Naive thymus-derived CD8-positive, alpha-beta T cell (primary cell): ENCODE measurements around the gene MAP2K5. TPM values are rescaled to one million over a fixed set of nuclear protein-coding genes. Genes with fewer than 3 reads are reported as not detected.

Source experiments
- ATAC-seq, 2 donors: fragments of 150-1000 bp; cut with Tn5 transposase in 1 of 2; sonication (Bioruptor Pico), chemical (Tn5 transposase) in 1 of 2; 1 replicate in 1 of 2; 2 replicates in 1 of 2; pipeline ENCODE4 v1.10.0; 2021; ENCODE audit warnings: mild to moderate bottlenecking in 2 of 2, moderate library complexity in 2 of 2
- POLR2A ChIA-PET: fragments of 350-600 bp; sonication (Branson Sonifier 250); formaldehyde crosslinking; loops from one replicate; lab custom pipeline; 2021; ENCODE audit warnings: antibody characterized with exemption; lab: Charles Lee
- DNase-seq, 10 donors: peaks; one replicate each; pipeline versions ENCODE4 v3.0.0 to v3.0.0-alpha.2; 2020 to 2022
- H3K27ac Mint-ChIP-seq, 10 donors: one replicate each; pipeline ENCODE4 v1.8.0; 2020 to 2022; ENCODE audit warnings: mild to moderate bottlenecking in 10 of 10, mixed read lengths in 10 of 10, moderate library complexity in 4 of 10, inconsistent platforms in 1 of 10
- H3K27me3 Mint-ChIP-seq, 5 donors: one replicate each; pipeline ENCODE4 v1.8.0; 2021 to 2022; ENCODE audit warnings: mixed read lengths in 5 of 5
- H3K36me3 Mint-ChIP-seq, 3 donors: one replicate each; pipeline ENCODE4 v1.8.0; 2020 to 2022; ENCODE audit warnings: mixed read lengths in 3 of 3, mild to moderate bottlenecking in 2 of 3, inconsistent platforms in 1 of 3
- H3K4me1 Mint-ChIP-seq, 4 donors: one replicate each; pipeline ENCODE4 v1.8.0; 2021 to 2022; ENCODE audit warnings: mixed read lengths in 4 of 4
- H3K4me3 Mint-ChIP-seq, 10 donors: one replicate each; pipeline ENCODE4 v1.8.0; 2020 to 2022; ENCODE audit warnings: mild to moderate bottlenecking in 10 of 10, mixed read lengths in 10 of 10, moderate library complexity in 6 of 10, inconsistent platforms in 1 of 10
- H3K9me3 Mint-ChIP-seq, 9 donors: one replicate each; pipeline ENCODE4 v1.8.0; 2020 to 2022; ENCODE audit warnings: mixed read lengths in 9 of 9, mild to moderate bottlenecking in 3 of 9, inconsistent platforms in 1 of 9, moderate library complexity in 1 of 9
- polyA plus RNA-seq, 3 donors: library from polyadenylated mRNA; unstranded; fragments of 300-500 nt; fragmentation: Illumina TruSeq; gene quantifications; one replicate each; pipeline ENCODE4 v1.2.3, GENCODE V29; 2021
- total RNA-seq, 8 experiments: library from RNA in 2 of 8; stranded (reverse) in 2 of 8; gene quantifications; one replicate each; pipeline ENCODE4 v1.2.3 and lab custom pipeline; 2021 to 2026

The MAP2K5 gene
- total and polyA plus RNA-seq, 5 experiments from 2014 or later = 17.8 to 37.6 (median 22.5) TPM

DNA sequence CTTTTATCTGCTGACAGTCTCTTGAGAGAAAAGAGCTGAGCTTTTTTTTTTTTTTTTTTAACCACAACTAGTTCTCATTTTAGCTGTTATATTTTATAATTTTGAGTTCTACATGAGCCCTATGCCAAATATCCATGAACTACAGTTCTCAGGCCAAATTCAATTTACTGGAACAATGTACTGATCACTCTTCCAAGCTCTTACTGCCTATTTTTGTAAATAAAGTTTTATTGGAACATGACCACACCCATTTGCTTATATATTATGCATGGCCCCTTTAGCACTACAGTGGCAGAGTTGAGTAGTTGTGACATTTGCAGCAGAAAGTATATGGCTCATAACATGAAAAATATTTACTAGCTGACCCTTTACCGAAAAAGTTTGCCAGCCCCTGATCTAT, 153.6 kb downstream of the MAP2K5 start:
- POLR2A ChIA-PET = no interaction called here
- DNase-seq = no peak
- Mint-ChIP-seq H3K36me3 (peaks cover 25 to 50% (median 37%) of the 10 kb centered on the region in 3 donors), H3K27me3 (no peaks in the 10 kb centered on the region), H3K4me1 (peaks cover 0 to 2% (median 0%) of the 10 kb centered on the region in 4 donors), H3K9me3 (peaks cover 0 to 2% (median 0%) of the 10 kb centered on the region in 9 donors), H3K27ac (no peak overlapping the region), H3K4me3 (no peak overlapping the region)
- ATAC-seq = no peak

DNA sequence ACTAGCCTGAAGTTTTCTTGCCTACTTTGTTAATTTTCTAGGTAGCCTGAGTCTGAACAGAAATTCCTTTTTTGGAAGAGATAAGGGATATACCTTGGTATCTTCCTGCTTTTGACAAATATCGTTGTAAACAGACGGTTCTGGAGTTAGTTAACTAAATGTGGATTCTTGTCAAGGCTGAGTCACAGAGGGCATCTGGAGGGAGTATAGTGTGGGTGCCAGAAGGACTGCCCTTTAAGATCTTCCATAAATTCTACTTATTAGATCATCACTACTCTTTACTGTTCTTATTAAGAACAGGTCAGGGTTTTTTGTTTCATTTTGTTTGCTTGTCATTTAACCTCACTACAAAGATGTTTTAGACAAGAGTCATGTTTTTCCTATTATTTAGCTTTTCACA, 157.5 kb downstream of the MAP2K5 start:
- Mint-ChIP-seq H3K4me3 (no peak overlapping the region), H3K27ac (peak overlapping the region in 1 of 10 donors; percentile 25), H3K27me3 (no peaks in the 10 kb centered on the region), H3K36me3 (peaks cover 7 to 37% (median 19%) of the 10 kb centered on the region in 3 donors), H3K9me3 (no peaks in the 10 kb centered on the region), H3K4me1 (peaks cover 0 to 2% (median 1%) of the 10 kb centered on the region in 4 donors)
- ATAC-seq = no peak
- DNase-seq = no peak
- POLR2A ChIA-PET = no interaction called here

DNA sequence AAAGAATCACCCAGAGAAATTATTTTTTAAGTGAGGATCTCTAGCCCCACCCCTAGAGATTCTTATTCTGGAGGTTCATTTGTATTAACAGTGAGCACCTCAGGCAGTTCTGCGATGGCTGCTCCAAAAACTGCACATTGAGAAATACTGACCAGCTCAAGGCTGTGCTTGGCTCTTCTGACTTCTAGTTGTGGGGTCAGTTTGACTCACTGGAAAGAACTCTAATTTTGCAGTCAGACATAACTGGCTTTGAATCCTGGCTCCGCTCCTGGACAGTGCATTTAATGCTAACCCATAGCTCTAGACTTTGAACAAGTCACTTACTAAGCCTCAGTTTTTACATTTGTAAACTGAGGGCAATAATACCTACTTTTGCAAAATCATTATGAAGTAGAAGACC, 159.2 kb downstream of the MAP2K5 start:
- POLR2A ChIA-PET = no interaction called here

DNA sequence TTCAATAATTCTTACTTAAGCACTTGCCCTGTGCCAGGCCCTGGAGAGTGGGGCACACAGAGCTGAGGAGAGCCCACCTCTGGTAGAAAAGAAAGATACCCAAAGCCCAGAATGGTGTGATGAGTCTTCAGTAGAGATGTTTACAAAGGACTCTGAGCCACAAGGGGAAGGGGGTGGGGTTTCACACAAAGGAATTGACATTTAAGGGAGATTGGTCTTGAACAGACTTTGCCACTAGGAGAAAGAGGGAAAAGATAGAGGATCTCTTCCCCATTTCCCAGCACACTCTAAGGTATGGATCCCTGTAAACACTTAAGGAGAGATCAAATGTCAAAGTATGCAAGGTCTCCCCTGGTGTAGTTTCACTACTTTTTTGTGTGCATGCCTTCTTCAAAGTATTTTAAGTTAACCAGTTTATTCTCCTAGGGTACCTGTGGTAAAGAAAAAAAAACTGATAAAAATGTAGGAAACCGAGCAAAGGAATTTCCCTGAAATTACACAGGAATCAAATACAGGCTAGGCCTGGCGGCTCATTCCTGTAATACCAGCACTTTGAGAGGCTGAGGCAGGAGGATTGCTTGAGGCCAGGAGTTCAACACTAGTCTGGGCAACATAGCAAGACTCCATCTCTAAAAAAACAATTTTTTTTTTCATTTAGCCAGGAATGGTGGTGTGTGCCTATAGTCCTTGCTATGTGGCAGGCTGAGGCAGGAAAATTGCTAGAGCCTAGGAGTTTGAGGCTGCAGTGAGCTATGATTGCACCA, 165.2 kb downstream of the MAP2K5 start:
- Mint-ChIP-seq H3K36me3 (peaks cover 10 to 47% (median 35%) of the 10 kb centered on the region in 3 donors), H3K27me3 (no peaks in the 10 kb centered on the region), H3K4me3 (no peak overlapping the region), H3K27ac (peak overlapping the region in 3 of 10 donors; percentile 21 to 45 (median 38)), H3K9me3 (no peaks in the 10 kb centered on the region), H3K4me1 (peaks cover 14 to 29% (median 20%) of the 10 kb centered on the region in 4 donors)
- no peak for ATAC-seq
- POLR2A ChIA-PET = no interaction called here
- DNase-seq = no peak

More for the DNA sequence above, 159.2 kb downstream of the MAP2K5 start:
- ATAC-seq (no peak), DNase-seq (no peak)
- H3K4me3 Mint-ChIP-seq = no peak overlapping the region
- H3K36me3 Mint-ChIP-seq = peaks cover 12 to 43% (median 28%) of the 10 kb centered on the region in 3 donors
- no peak overlapping the region for H3K27ac Mint-ChIP-seq
- no peaks in the 10 kb centered on the region for H3K9me3 Mint-ChIP-seq
- H3K27me3 Mint-ChIP-seq = no peaks in the 10 kb centered on the region
- peaks cover 7 to 19% (median 13%) of the 10 kb centered on the region in 4 donors for H3K4me1 Mint-ChIP-seq

DNA sequence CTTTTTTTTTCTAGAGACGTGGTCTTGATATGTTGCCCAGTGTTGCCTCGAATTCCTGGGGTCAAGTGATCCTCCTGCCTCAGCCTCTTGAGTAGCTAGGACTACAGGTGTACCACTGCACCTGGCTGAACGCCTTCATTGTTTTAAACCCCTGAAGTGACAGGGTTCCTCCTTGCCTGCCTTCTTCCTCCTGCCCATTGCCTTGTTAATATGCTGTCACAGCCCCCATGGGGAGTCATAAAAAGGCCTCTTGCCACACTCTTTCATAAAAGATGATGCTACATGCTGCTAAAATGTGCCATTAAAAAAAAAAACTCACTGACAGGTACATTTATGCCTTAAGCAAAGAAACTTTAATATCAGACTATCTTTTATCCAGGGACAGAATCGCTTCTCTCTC, 166.0 kb downstream of the MAP2K5 start:
- H3K9me3 Mint-ChIP-seq = no peaks in the 10 kb centered on the region
- H3K4me1 Mint-ChIP-seq = peaks cover 14 to 29% (median 20%) of the 10 kb centered on the region in 4 donors
- ATAC-seq (no peak), DNase-seq (no peak)
- H3K27me3 Mint-ChIP-seq = no peaks in the 10 kb centered on the region
- H3K4me3 Mint-ChIP-seq = no peak overlapping the region
- H3K27ac Mint-ChIP-seq = no peak overlapping the region
- POLR2A ChIA-PET = no interaction called here
- peaks cover 10 to 43% (median 35%) of the 10 kb centered on the region in 3 donors for H3K36me3 Mint-ChIP-seq

DNA sequence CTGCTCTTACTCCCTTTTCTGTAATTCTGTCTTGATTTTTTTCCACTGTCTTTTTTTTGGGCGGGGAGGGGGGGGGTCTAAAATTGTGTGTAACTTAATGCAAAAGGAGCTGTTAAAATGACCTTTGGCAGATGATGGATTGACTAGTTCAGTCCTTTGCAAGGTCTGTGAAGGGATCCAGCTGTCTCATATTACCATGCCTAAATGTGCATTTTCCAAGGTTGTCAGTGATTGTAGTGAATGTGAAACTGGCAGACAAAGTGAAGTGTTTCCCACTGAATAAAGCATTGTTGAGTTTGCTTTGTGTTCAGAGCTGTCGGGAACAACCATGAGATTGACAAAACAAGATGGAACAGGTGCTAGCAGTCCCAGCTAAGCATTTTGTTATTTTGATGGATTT, 172.7 kb downstream of the MAP2K5 start:
- H3K4me1 Mint-ChIP-seq = peaks cover 1 to 8% (median 5%) of the 10 kb centered on the region in 4 donors
- peak overlapping the region in 1 of 10 donors; percentile 11 for H3K27ac Mint-ChIP-seq
- no peak overlapping the region for H3K4me3 Mint-ChIP-seq
- ATAC-seq (no peak), DNase-seq (no peak)
- no peaks in the 10 kb centered on the region for H3K9me3 Mint-ChIP-seq
- H3K27me3 Mint-ChIP-seq = no peaks in the 10 kb centered on the region
- peaks cover 5 to 19% (median 17%) of the 10 kb centered on the region in 3 donors for H3K36me3 Mint-ChIP-seq
- POLR2A ChIA-PET = no interaction called here

DNA sequence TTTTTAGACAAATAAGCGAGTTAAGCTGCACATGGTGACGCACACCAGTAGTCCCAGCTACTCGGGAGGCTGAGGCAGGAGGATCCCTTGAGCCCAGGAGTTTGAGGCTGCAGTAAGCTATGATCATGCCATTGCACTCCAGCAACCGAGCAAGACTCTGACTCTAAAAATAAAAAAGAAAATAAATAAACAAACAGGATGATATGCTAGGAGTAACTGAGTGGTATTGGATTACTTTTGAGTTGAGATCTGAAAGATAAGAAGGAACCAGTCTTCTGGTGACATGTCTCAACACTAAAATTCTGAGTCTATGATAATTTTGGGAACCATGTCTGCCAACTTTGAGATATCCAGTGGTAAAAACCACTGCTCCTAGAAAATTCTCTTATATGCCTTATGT, 173.7 kb downstream of the MAP2K5 start:
- POLR2A ChIA-PET = no interaction called here
- no peak for DNase-seq
- no peak overlapping the region for H3K4me3 Mint-ChIP-seq
- no peak for ATAC-seq
- peaks cover 0 to 16% (median 12%) of the 10 kb centered on the region in 3 donors for H3K36me3 Mint-ChIP-seq
- no peaks in the 10 kb centered on the region for H3K9me3 Mint-ChIP-seq
- peak overlapping the region in 1 of 10 donors; percentile 21 for H3K27ac Mint-ChIP-seq
- H3K4me1 Mint-ChIP-seq = peaks cover 7 to 13% (median 10%) of the 10 kb centered on the region in 4 donors
- no peaks in the 10 kb centered on the region for H3K27me3 Mint-ChIP-seq

DNA sequence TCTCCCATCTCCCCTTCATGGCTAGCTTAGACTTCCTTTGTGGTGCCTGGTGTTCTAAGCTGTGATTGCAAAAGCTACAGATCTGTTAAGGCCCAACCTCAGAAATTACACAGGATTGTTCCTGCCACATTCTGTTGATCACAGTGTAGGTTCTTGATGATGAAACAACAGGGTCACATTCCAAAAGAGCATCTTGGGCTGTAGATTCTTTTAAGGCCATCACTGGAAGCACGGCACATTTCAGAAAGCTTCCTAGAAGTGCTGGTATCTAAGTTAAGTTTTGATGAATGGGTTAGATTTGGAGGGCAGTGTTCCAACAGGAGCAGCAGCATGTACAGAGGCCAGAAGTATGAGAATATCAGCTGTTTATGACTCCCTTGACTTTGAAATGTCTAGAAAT, 175.3 kb downstream of the MAP2K5 start:
- H3K9me3 Mint-ChIP-seq = no peaks in the 10 kb centered on the region
- H3K36me3 Mint-ChIP-seq = peaks cover 0 to 13% (median 6%) of the 10 kb centered on the region in 3 donors
- no peak overlapping the region for H3K27ac Mint-ChIP-seq
- POLR2A ChIA-PET = no interaction called here
- DNase-seq (no peak), ATAC-seq (no peak)
- H3K4me1 Mint-ChIP-seq = peaks cover 7 to 14% (median 10%) of the 10 kb centered on the region in 4 donors
- H3K27me3 Mint-ChIP-seq = no peaks in the 10 kb centered on the region
- no peak overlapping the region for H3K4me3 Mint-ChIP-seq

DNA sequence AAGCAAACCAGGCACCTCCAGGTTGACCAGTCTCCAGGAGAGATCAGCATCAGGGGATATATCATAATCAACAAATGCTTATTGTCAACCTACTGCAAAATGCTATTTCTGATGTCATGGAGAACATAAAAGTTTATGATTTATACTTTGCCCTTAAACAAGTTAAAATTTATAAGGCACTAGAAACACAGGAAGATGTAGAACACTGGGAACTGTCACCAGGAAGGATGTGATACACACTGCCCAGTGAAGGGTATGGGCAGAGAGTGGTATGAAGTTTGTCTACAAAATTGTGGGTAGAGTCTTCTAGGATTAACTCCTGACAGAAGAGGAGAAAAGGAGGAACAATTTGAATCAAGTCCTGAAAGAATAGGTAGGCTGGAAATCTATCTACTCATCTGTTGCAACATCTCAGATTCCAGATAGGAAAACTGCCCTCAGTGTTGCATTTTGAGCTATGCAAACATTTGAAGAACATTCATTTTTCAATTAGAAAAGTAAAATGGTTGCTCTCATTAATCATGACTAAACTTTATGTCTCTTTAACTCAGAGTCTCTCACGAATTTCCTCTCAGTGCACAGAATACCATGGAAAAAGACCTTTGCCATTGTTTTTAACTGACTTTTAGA, 176.9 kb downstream of the MAP2K5 start:
- peaks cover 0 to 12% (median 6%) of the 10 kb centered on the region in 3 donors for H3K36me3 Mint-ChIP-seq
- H3K9me3 Mint-ChIP-seq = no peaks in the 10 kb centered on the region
- no peak overlapping the region for H3K27ac Mint-ChIP-seq
- POLR2A ChIA-PET = no interaction called here
- H3K4me1 Mint-ChIP-seq = peaks cover 8 to 16% (median 12%) of the 10 kb centered on the region in 4 donors
- DNase-seq (no peak), ATAC-seq (no peak)
- H3K4me3 Mint-ChIP-seq = no peak overlapping the region
- H3K27me3 Mint-ChIP-seq = no peaks in the 10 kb centered on the region

DNA sequence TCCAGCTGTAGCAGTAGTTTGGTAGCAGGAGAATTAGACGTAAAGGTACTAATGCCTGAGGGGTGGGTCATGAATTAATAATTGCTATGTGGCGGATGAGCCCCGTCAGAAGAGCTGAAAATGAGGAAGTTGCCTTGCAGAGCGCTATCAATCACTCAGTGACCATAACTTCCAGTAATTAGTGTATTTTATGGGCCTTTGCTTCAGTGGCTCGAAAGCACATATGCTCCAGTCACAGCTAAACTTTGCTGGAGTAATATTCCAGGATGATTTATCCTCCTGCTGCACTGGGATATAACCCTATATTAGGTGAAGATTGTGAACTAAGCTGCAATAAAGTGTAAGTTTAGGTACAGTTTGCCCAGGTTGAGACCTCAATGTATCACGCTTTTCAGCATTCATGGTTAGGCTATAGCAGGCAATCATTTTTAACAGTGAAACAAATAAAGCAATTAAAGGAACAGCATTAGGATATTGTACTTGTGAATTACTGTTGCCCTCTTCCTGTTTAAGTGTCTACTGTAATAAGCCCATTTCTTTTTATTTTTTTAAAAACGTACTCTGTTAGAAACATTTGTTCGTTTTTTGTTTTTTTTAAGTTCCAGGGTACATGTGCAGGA, 178.2 kb downstream of the MAP2K5 start:
- DNase-seq = no peak
- Mint-ChIP-seq H3K27ac (peak overlapping the region in 1 of 10 donors; percentile 26), H3K9me3 (no peaks in the 10 kb centered on the region), H3K4me3 (no peak overlapping the region), H3K36me3 (peaks cover 0 to 10% (median 2%) of the 10 kb centered on the region in 3 donors), H3K27me3 (no peaks in the 10 kb centered on the region), H3K4me1 (peaks cover 14 to 28% (median 20%) of the 10 kb centered on the region in 4 donors)
- no peak for ATAC-seq
- POLR2A ChIA-PET = no interaction called here

DNA sequence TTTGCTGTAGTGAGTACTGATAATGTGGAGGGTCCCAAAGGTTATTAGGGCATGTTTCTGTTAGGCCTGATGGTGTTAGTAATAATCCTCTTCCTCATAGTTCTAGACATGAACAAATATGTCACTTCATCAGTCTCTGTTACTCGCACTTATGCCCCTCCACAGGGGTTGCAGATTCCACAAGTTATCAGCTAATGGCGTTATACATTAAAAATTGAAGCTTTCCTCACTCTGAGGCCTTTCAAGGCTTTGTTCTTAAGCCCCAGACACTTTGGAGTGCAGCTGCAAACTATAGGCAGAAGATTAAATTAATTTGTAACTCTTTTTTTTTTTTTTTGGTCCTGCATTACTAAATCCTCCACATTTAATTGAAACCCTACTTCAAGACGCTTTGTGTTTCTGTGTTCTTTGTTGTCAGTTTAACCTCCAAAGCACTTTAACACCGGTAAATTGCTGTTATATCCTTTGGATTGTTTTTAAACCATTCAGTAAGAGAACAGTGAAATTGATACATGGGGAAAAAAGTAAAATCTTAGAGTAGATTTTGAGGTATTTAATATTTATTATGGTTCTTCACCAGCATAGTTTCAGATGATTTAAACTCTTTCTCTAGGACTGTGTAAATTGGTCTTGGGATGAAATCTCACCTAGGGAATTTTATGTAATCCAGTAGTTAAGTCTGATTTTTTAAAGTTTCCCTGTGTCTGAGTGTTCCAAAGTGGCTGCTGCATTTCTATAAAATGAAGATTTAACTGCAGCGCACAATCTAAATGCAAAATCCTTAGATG, 179.7 kb downstream of the MAP2K5 start:
- Mint-ChIP-seq H3K36me3 (peaks cover 0 to 7% (median 2%) of the 10 kb centered on the region in 3 donors), H3K4me3 (no peak overlapping the region), H3K27ac (no peak overlapping the region), H3K9me3 (no peaks in the 10 kb centered on the region), H3K4me1 (peaks cover 12 to 25% (median 18%) of the 10 kb centered on the region in 4 donors), H3K27me3 (no peaks in the 10 kb centered on the region)
- no peak for ATAC-seq
- POLR2A ChIA-PET = interaction anchor here (0.7 kb wide), 1 partner anchor 136 kb away, joined by 7 read pairs; no protein-coding TSS in a partner anchor
- no peak for DNase-seq

DNA sequence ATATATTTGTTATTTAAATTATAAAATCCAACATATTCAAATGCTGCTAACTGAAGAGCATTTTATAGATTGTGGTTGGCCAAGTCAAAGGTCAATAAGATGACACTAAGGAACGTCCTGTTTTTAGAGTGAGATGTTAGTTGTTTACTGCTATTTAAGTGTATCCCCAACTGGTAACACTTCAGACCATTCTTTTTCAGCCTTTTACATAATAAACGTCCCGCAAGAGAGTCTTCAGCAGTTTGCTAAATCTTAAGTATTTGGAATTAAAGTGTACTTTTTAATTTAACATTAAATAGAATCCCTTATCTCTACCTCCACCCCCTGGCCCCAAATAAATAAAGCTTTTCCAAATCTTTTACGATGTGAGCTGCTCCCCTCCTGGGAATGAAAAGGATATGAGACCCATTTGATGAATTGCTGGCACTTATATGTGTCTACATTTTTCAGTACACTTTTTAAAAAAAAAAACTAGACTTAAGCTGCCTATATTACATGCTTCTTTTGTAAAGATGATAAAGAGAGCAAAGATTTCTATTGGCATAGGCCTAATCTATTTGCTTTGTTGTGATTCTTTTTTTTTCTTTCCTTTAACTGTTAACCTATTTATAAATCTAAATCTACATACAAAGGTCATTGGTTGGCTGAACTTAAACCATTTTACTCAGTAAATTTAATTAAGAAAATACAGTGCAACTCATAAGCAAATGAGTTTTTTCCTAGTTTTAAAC, 181.0 kb downstream of the MAP2K5 start:
- peaks cover 0 to 7% (median 2%) of the 10 kb centered on the region in 3 donors for H3K36me3 Mint-ChIP-seq
- no peak for DNase-seq
- no peaks in the 10 kb centered on the region for H3K9me3 Mint-ChIP-seq
- H3K4me1 Mint-ChIP-seq = peaks cover 10 to 25% (median 18%) of the 10 kb centered on the region in 4 donors
- peak overlapping the region in 1 of 10 donors; percentile 11 for H3K27ac Mint-ChIP-seq
- POLR2A ChIA-PET = no interaction called here
- H3K4me3 Mint-ChIP-seq = no peak overlapping the region
- no peak for ATAC-seq
- H3K27me3 Mint-ChIP-seq = no peaks in the 10 kb centered on the region
